Panc1 (cell line): ENCODE measurements around the gene CEACAM5.

Experiments
- CTCF ChIP-seq: fragments of 450-650 bp; IDR thresholded peaks from 2 replicates; pipeline ENCODE4 v1.5.1; 2017; ENCODE audit warnings: mild to moderate bottlenecking
- POLR2AphosphoS5 ChIP-seq: IDR thresholded peaks from 2 replicates; pipeline ENCODE4 v1.6.1; 2012; ENCODE audit warnings: mild to moderate bottlenecking, low read depth, low read length, moderate library complexity
- REST ChIP-seq, 2 experiments: IDR thresholded peaks; 2 replicates each; pipeline ENCODE4 v1.6.1; 2011 to 2012; ENCODE audit warnings: low read depth in 2 of 2, control low read depth in 1 of 2, low read length in 1 of 2, mild to moderate bottlenecking in 1 of 2, moderate library complexity in 1 of 2; ENCODE audit not compliant: insufficient read depth in 1 of 2

GRCh38 chr19:41699968-41700323, 8.5 kb upstream of the CEACAM5 start:
- no peak for TF ChIP-seq CTCF
- TF ChIP-seq REST (IDR thresholded peaks at IDR 0.05; ENCODE audit: insufficient read depth in 1 of 2, low read depth in 2 of 2, low read length in 1 of 2), result no peak
- no peak for TF ChIP-seq POLR2AphosphoS5
